Lower lobe of right lung (tissue), 2 donors: ENCODE measurements around the gene XAGE1B. TPM values are rescaled to one million over a fixed set of nuclear protein-coding genes. Genes with fewer than 3 reads are reported as not detected.
A peak's percentile ranks its signal among the peaks of the same experiment; 100 is the strongest.
"Not testable (repeated sequence)": the region's sequence is repeated elsewhere in the genome, so short reads cannot be mapped to it uniquely, and the experiment has no call there.

Experiments
- ATAC-seq, 2 donors: fragments of 200-7000 bp; cut with Tn5 transposase; one replicate each; pipeline ENCODE4 v1.9.1; 2020 to 2022; ENCODE audit warnings: mild to moderate bottlenecking in 2 of 2, moderate library complexity in 2 of 2
- DNase-seq: peaks from one replicate; pipeline ENCODE4 v3.0.0-alpha.2; 2020
- H3K27ac ChIP-seq: fragments of 200-600 bp; one replicate; pipeline ENCODE4 v1.8.0; 2022
- H3K27me3 ChIP-seq: fragments of 200-600 bp; one replicate; pipeline ENCODE4 v1.8.0; 2022; ENCODE audit warnings: low read depth
- H3K36me3 ChIP-seq: fragments of 200-600 bp; one replicate; pipeline ENCODE4 v1.8.0; 2022; ENCODE audit warnings: mild to moderate bottlenecking
- H3K4me1 ChIP-seq: fragments of 200-600 bp; one replicate; pipeline ENCODE4 v1.8.0; 2022
- H3K4me3 ChIP-seq: fragments of 200-600 bp; one replicate; pipeline ENCODE4 v1.8.0; 2022; ENCODE audit warnings: mild to moderate bottlenecking
- H3K9me3 ChIP-seq: fragments of 200-600 bp; one replicate; pipeline ENCODE4 v1.8.0; 2022
- CTCF ChIP-seq: fragments of 200-600 bp; IDR thresholded peaks from one replicate; pipeline ENCODE4 v1.8.0; 2022; ENCODE audit warnings: antibody characterized with exemption, mild to moderate bottlenecking
- intact Hi-C: fragments of 100-400 bp; cut with DNase I; formaldehyde crosslinking; loops from one replicate; pipeline ENCODE4 v1.11.0; 2022
- total RNA-seq: library from RNA; stranded (reverse); fragmentation: NEBNext Ultra II Directional; extraction: Animal tissue kit (Norgen Biotek cat#: 25700); gene quantifications from one replicate; pipeline ENCODE4 v1.2.1, GENCODE V29; 2021
- donor health status: DM: no; HTN: yes; CAD: no; lungs with severe emphysema.

XAGE1B gene
- total RNA-seq, 1 donor from 2014 or later = not detected

GRCh38 chrX:52544147-52544840 lies 27.4 kb upstream of the XAGE1B start:
- no peak for TF ChIP-seq CTCF
- H3K27ac ChIP-seq = no peak overlapping the region
- no peaks in the 10 kb centered on the region for H3K27me3 ChIP-seq
- H3K4me1 ChIP-seq = no peaks in the 10 kb centered on the region
- intact Hi-C loops = no loop called here
- DNase-seq (no peak), ATAC-seq (no peak)
- H3K4me3 ChIP-seq = no peak overlapping the region
- H3K36me3 ChIP-seq = no peaks in the 10 kb centered on the region
- no peaks in the 10 kb centered on the region for H3K9me3 ChIP-seq

- TF ChIP-seq CTCF = no peak
- no peak for ATAC-seq
- DNase-seq = no peak
Measured at GRCh38 chrX:52542311-52542710, 25.4 kb upstream of the XAGE1B start.

GRCh38 chrX:52541051-52541450 lies 24.2 kb upstream of the XAGE1B start:
- intact Hi-C loops, H3K4me1 ChIP-seq, H3K4me3 ChIP-seq, H3K36me3 ChIP-seq, H3K27ac ChIP-seq, H3K9me3 ChIP-seq, DNase-seq, H3K27me3 ChIP-seq, ATAC-seq: not testable (repeated sequence)

More at GRCh38 chrX:52542311-52542710, 25.4 kb upstream of the XAGE1B start:
- Histone ChIP-seq H3K4me3 (no peak overlapping the region), H3K9me3 (no peaks in the 10 kb centered on the region), H3K4me1 (no peaks in the 10 kb centered on the region), H3K36me3 (no peaks in the 10 kb centered on the region), H3K27ac (no peak overlapping the region), H3K27me3 (no peaks in the 10 kb centered on the region)
- intact Hi-C loops = no loop called here

GRCh38 chrX:52516110-52516986 lies 515 bp downstream of the XAGE1B start:
- H3K4me1 ChIP-seq, intact Hi-C loops, H3K9me3 ChIP-seq, H3K27ac ChIP-seq, H3K27me3 ChIP-seq, H3K36me3 ChIP-seq, H3K4me3 ChIP-seq, DNase-seq: not testable (repeated sequence)
- ATAC-seq = peak; percentile 83 to 86

GRCh38 chrX:52511126-52511525 lies 5.7 kb downstream of the XAGE1B start:
- H3K27me3 ChIP-seq, H3K36me3 ChIP-seq, intact Hi-C loops, H3K4me1 ChIP-seq, ATAC-seq, H3K4me3 ChIP-seq, DNase-seq, H3K27ac ChIP-seq, H3K9me3 ChIP-seq: not testable (repeated sequence)

- intact Hi-C loops = no loop called here
- DNase-seq (no peak), ATAC-seq (no peak)
- Histone ChIP-seq H3K36me3 (no peaks in the 10 kb centered on the region), H3K27ac (no peak overlapping the region), H3K4me1 (no peaks in the 10 kb centered on the region), H3K9me3 (no peaks in the 10 kb centered on the region), H3K27me3 (no peaks in the 10 kb centered on the region), H3K4me3 (no peak overlapping the region)
- no peak for TF ChIP-seq CTCF
Measured at GRCh38 chrX:52509916-52510315, 6.9 kb downstream of the XAGE1B start.

GRCh38 chrX:52507331-52507730 lies 9.5 kb downstream of the XAGE1B start:
- Histone ChIP-seq H3K27me3 (no peaks in the 10 kb centered on the region), H3K9me3 (no peaks in the 10 kb centered on the region), H3K27ac (no peak overlapping the region), H3K36me3 (no peaks in the 10 kb centered on the region), H3K4me1 (no peaks in the 10 kb centered on the region), H3K4me3 (no peak overlapping the region)
- DNase-seq (no peak), ATAC-seq (no peak)
- TF ChIP-seq CTCF = no peak
- intact Hi-C loops = no loop called here
